ENCODE results near the gene RSBN1L.

The RSBN1L gene

DNA sequence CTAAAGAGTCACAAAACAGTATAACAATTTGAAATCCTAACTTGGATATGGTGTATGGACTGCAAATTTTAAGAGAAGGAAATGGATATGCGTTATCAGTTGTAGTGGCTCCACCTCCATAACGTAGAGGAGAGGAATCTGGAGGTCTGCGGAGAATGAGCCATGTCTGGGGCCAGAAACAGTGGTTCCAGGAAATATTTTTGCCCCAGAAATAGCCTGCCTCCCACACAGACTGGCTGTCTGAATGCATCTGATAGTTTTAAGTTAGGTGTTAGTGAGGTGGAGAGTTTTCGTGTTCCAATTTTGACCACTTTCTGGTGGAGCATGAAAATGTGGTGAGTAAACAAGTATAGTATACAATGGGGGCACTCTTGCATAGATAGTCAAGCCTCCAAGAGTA is 103.9 kb downstream of the RSBN1L start (continued):
- TF ChIP-seq, protein P1, sequence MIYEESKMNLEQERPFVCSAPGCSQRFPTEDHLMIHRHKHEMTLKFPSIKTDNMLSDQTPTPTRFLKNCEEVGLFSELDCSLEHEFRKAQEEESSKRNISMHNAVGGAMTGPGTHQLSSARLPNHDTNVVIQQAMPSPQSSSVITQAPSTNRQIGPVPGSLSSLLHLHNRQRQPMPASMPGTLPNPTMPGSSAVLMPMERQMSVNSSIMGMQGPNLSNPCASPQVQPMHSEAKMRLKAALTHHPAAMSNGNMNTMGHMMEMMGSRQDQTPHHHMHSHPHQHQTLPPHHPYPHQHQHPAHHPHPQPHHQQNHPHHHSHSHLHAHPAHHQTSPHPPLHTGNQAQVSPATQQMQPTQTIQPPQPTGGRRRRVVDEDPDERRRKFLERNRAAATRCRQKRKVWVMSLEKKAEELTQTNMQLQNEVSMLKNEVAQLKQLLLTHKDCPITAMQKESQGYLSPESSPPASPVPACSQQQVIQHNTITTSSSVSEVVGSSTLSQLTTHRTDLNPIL (CRISPR knock-in tag; IDR thresholded peaks at IDR 0.05; ENCODE audit: low read depth): no peak
- TF ChIP-seq ZFP3 (CRISPR knock-in tag; IDR thresholded peaks at IDR 0.05) (no peak), SNAI2 (CRISPR knock-in tag; IDR thresholded peaks at IDR 0.05) (no peak), ISL1 (CRISPR knock-in tag; IDR thresholded peaks at IDR 0.05) (no peak)

DNA sequence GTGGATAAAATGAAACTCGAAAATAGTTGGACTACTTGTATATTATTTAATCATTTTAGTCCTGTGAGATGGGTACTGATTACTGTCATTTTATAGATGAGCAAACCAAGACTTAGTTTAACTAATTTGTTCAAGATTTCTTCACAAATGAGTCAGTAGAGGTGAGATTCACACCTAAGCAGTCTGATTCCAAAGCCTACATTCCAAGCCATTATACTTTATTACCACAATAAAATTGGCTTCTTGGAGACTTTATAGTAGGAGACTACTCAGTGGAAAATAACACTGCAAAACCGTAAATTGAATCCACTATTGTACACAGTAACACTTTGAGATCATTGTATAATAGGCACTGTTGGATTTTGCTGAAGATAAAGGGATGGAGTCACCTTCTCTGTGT is 104.5 kb downstream of the RSBN1L start:
- TF ChIP-seq ZC3H10 (CRISPR knock-in tag; IDR thresholded peaks at IDR 0.05) (no peak), ISL1 (CRISPR knock-in tag; IDR thresholded peaks at IDR 0.05) (no peak), ZNF70 (CRISPR knock-in tag; IDR thresholded peaks at IDR 0.05) (no peak), ARNTL (CRISPR knock-in tag; IDR thresholded peaks at IDR 0.05; ENCODE audit: borderline replicate concordance, low read depth) (no peak), ZNF565 (CRISPR knock-in tag; conservative IDR thresholded peaks at IDR 0.05; ENCODE audit: low read depth) (no peak), ZFP30 (CRISPR knock-in tag; IDR thresholded peaks at IDR 0.05) (no peak), CSDC2 (CRISPR knock-in tag; IDR thresholded peaks at IDR 0.05) (no peak), ESRRG (CRISPR knock-in tag; IDR thresholded peaks at IDR 0.05) (no peak), BACH2 (CRISPR knock-in tag; IDR thresholded peaks at IDR 0.05; ENCODE audit: borderline replicate concordance) (no peak), OSR1 (CRISPR knock-in tag; IDR thresholded peaks at IDR 0.05) (no peak), PPARA (CRISPR knock-in tag; IDR thresholded peaks at IDR 0.05; ENCODE audit: borderline replicate concordance) (no peak), GLIS3 (CRISPR knock-in tag; IDR thresholded peaks at IDR 0.05) (no peak), RARB (CRISPR knock-in tag; IDR thresholded peaks at IDR 0.05) (no peak), TCF4 (CRISPR knock-in tag; IDR thresholded peaks at IDR 0.05; ENCODE audit: borderline replicate concordance) (no peak), TOX (CRISPR knock-in tag; IDR thresholded peaks at IDR 0.05; ENCODE audit: borderline replicate concordance) (no peak), ZNF8 (CRISPR knock-in tag; IDR thresholded peaks at IDR 0.05) (no peak)
- TF ChIP-seq, protein P2, sequence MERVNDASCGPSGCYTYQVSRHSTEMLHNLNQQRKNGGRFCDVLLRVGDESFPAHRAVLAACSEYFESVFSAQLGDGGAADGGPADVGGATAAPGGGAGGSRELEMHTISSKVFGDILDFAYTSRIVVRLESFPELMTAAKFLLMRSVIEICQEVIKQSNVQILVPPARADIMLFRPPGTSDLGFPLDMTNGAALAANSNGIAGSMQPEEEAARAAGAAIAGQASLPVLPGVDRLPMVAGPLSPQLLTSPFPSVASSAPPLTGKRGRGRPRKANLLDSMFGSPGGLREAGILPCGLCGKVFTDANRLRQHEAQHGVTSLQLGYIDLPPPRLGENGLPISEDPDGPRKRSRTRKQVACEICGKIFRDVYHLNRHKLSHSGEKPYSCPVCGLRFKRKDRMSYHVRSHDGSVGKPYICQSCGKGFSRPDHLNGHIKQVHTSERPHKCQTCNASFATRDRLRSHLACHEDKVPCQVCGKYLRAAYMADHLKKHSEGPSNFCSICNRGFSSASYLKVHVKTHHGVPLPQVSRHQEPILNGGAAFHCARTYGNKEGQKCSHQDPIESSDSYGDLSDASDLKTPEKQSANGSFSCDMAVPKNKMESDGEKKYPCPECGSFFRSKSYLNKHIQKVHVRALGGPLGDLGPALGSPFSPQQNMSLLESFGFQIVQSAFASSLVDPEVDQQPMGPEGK (CRISPR knock-in tag; IDR thresholded peaks at IDR 0.05; ENCODE audit: borderline replicate concordance): no peak
- TF ChIP-seq, protein P3, sequence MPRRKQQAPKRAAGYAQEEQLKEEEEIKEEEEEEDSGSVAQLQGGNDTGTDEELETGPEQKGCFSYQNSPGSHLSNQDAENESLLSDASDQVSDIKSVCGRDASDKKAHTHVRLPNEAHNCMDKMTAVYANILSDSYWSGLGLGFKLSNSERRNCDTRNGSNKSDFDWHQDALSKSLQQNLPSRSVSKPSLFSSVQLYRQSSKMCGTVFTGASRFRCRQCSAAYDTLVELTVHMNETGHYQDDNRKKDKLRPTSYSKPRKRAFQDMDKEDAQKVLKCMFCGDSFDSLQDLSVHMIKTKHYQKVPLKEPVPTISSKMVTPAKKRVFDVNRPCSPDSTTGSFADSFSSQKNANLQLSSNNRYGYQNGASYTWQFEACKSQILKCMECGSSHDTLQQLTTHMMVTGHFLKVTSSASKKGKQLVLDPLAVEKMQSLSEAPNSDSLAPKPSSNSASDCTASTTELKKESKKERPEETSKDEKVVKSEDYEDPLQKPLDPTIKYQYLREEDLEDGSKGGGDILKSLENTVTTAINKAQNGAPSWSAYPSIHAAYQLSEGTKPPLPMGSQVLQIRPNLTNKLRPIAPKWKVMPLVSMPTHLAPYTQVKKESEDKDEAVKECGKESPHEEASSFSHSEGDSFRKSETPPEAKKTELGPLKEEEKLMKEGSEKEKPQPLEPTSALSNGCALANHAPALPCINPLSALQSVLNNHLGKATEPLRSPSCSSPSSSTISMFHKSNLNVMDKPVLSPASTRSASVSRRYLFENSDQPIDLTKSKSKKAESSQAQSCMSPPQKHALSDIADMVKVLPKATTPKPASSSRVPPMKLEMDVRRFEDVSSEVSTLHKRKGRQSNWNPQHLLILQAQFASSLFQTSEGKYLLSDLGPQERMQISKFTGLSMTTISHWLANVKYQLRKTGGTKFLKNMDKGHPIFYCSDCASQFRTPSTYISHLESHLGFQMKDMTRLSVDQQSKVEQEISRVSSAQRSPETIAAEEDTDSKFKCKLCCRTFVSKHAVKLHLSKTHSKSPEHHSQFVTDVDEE (CRISPR knock-in tag; IDR thresholded peaks at IDR 0.05): no peak
- TF ChIP-seq, protein P4, sequence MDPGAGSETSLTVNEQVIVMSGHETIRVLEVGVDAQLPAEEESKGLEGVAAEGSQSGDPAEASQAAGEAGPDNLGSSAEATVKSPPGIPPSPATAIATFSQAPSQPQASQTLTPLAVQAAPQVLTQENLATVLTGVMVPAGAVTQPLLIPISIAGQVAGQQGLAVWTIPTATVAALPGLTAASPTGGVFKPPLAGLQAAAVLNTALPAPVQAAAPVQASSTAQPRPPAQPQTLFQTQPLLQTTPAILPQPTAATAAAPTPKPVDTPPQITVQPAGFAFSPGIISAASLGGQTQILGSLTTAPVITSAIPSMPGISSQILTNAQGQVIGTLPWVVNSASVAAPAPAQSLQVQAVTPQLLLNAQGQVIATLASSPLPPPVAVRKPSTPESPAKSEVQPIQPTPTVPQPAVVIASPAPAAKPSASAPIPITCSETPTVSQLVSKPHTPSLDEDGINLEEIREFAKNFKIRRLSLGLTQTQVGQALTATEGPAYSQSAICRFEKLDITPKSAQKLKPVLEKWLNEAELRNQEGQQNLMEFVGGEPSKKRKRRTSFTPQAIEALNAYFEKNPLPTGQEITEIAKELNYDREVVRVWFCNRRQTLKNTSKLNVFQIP (CRISPR knock-in tag; IDR thresholded peaks at IDR 0.05; ENCODE audit: borderline replicate concordance, low read depth): no peak
- TF ChIP-seq, protein P1 (CRISPR knock-in tag; IDR thresholded peaks at IDR 0.05; ENCODE audit: low read depth): no peak
- ATAC-seq: no peak

All from SK-N-SH treated with all-trans-retinoic acid at 6 μM for 48 hours (cell line).